IPS DF 6.9 (cell line): ENCODE results near the gene MTCL1.
A peak's percentile ranks its signal among the peaks of the same experiment; 100 is the strongest.

Experiments used
- DNase-seq: peaks from one replicate; pipeline ENCODE4 v3.0.0-alpha.2; 2013; ENCODE audit warnings: low read depth, low spot score
- H3K27ac ChIP-seq: one replicate; pipeline ENCODE4 v1.5.1; 2013; ENCODE audit warnings: low read length, control low read depth
- H3K27me3 ChIP-seq: 2 replicates; pipeline ENCODE4 v1.6.1; 2013; ENCODE audit warnings: mild to moderate bottlenecking, low read length; ENCODE audit not compliant: control insufficient read depth, insufficient read depth
- H3K36me3 ChIP-seq: 2 replicates; pipeline ENCODE4 v1.6.1; 2013; ENCODE audit warnings: low read length; ENCODE audit not compliant: control insufficient read depth, insufficient read depth
- H3K4me1 ChIP-seq: 2 replicates; pipeline ENCODE4 v1.6.1; 2013; ENCODE audit warnings: low read length; ENCODE audit not compliant: control insufficient read depth, insufficient read depth
- H3K4me3 ChIP-seq: 2 replicates; pipeline ENCODE4 v1.5.1; 2013; ENCODE audit warnings: mild to moderate bottlenecking, low read length
- H3K9me3 ChIP-seq: 2 replicates; pipeline ENCODE4 v1.6.1; 2013; ENCODE audit warnings: low read length, inconsistent platforms; ENCODE audit not compliant: control insufficient read depth, insufficient read depth
- WGBS: extraction: QIAGEN DNeasy Blood & Tissue Kit; methylation state at CpG from one replicate; pipeline ENCODE4 v1.1.7; 2013; ENCODE audit warnings: mixed read lengths, missing lambda C conversion rate; ENCODE audit not compliant: insufficient read length, insufficient coverage; 5-methylcytosine and 5-hydroxymethylcytosine counted together

The MTCL1 gene

GRCh38 chr18:8792688-8793316 is 87.4 kb downstream of the MTCL1 start:
- H3K9me3 ChIP-seq = no peaks in the 10 kb centered on the region
- no peak overlapping the region for H3K4me3 ChIP-seq
- no peaks in the 10 kb centered on the region for H3K27me3 ChIP-seq
- peaks cover 4% of the 10 kb centered on the region; the same call in 1 of the 2 replicates for H3K4me1 ChIP-seq
- no peak overlapping the region for H3K27ac ChIP-seq
- DNase-seq = no peak
- WGBS = no CpG with 5 or more reads among the region's 16 CpGs
- H3K36me3 ChIP-seq = peaks cover 2% of the 10 kb centered on the region; the same call in 1 of the 2 replicates

GRCh38 chr18:8793445-8794155 is 88.2 kb downstream of the MTCL1 start:
- Histone ChIP-seq H3K4me1 (peaks cover 4% of the 10 kb centered on the region; the same call in 1 of the 2 replicates), H3K27me3 (no peaks in the 10 kb centered on the region), H3K9me3 (no peaks in the 10 kb centered on the region), H3K36me3 (peaks cover 2% of the 10 kb centered on the region; the same call in 1 of the 2 replicates), H3K27ac (no peak overlapping the region), H3K4me3 (no peak overlapping the region)
- no CpG with 5 or more reads among the region's 13 CpGs for WGBS
- DNase-seq = no peak

GRCh38 chr18:8794156-8794933 is 89.0 kb downstream of the MTCL1 start:
- DNase-seq = no peak
- Histone ChIP-seq H3K27ac (no peak overlapping the region), H3K4me3 (no peak overlapping the region), H3K27me3 (no peaks in the 10 kb centered on the region), H3K9me3 (no peaks in the 10 kb centered on the region), H3K4me1 (peaks cover 4% of the 10 kb centered on the region; the same call in 1 of the 2 replicates), H3K36me3 (peaks cover 2% of the 10 kb centered on the region; the same call in 1 of the 2 replicates)
- WGBS = no CpG with 5 or more reads among the region's 12 CpGs

GRCh38 chr18:8794934-8795280 is 89.6 kb downstream of the MTCL1 start:
- Histone ChIP-seq H3K36me3 (peaks cover 4% of the 10 kb centered on the region), H3K4me1 (peaks cover 4% of the 10 kb centered on the region), H3K27ac (no peak overlapping the region), H3K9me3 (no peaks in the 10 kb centered on the region), H3K4me3 (no peak overlapping the region), H3K27me3 (no peaks in the 10 kb centered on the region)
- WGBS = no CpG with 5 or more reads among the region's 7 CpGs
- no peak for DNase-seq

GRCh38 chr18:8795586-8796325 is 90.4 kb downstream of the MTCL1 start:
- H3K36me3 ChIP-seq = peaks cover 5% of the 10 kb centered on the region
- H3K27ac ChIP-seq = peak overlapping the region; percentile 3
- no peak overlapping the region for H3K4me3 ChIP-seq
- DNase-seq = no peak
- H3K27me3 ChIP-seq = no peaks in the 10 kb centered on the region
- H3K4me1 ChIP-seq = peaks cover 10% of the 10 kb centered on the region
- no CpG with 5 or more reads among the region's 10 CpGs for WGBS
- H3K9me3 ChIP-seq = no peaks in the 10 kb centered on the region

- H3K4me1 ChIP-seq = peaks cover 12% of the 10 kb centered on the region
- no peaks in the 10 kb centered on the region for H3K9me3 ChIP-seq
- no peak overlapping the region for H3K27ac ChIP-seq
- no peak overlapping the region for H3K4me3 ChIP-seq
- no peaks in the 10 kb centered on the region for H3K27me3 ChIP-seq
- no CpG with 5 or more reads among the region's 7 CpGs for WGBS
- no peak for DNase-seq
- peaks cover 8% of the 10 kb centered on the region for H3K36me3 ChIP-seq
Observed at GRCh38 chr18:8797206-8797605, 91.8 kb downstream of the MTCL1 start.

- WGBS = no CpG with 5 or more reads among the region's 11 CpGs
- DNase-seq = no peak
- Histone ChIP-seq H3K36me3 (peaks cover 6% of the 10 kb centered on the region; the same call in 1 of the 2 replicates), H3K27ac (no peak overlapping the region), H3K9me3 (no peaks in the 10 kb centered on the region), H3K4me1 (peaks cover 11% of the 10 kb centered on the region), H3K27me3 (no peaks in the 10 kb centered on the region), H3K4me3 (no peak overlapping the region)
Observed at GRCh38 chr18:8799001-8799400, 93.6 kb downstream of the MTCL1 start.

GRCh38 chr18:8799596-8800441 is 94.5 kb downstream of the MTCL1 start:
- peaks cover 11% of the 10 kb centered on the region for H3K4me1 ChIP-seq
- no peaks in the 10 kb centered on the region for H3K27me3 ChIP-seq
- H3K27ac ChIP-seq = peak overlapping the region; percentile 3
- no peak overlapping the region for H3K4me3 ChIP-seq
- WGBS = no CpG with 5 or more reads among the region's 29 CpGs
- no peaks in the 10 kb centered on the region for H3K9me3 ChIP-seq
- DNase-seq = no peak
- peaks cover 6% of the 10 kb centered on the region; the same call in 1 of the 2 replicates for H3K36me3 ChIP-seq

- DNase-seq = no peak
- H3K9me3 ChIP-seq = no peaks in the 10 kb centered on the region
- H3K36me3 ChIP-seq = peaks cover 6% of the 10 kb centered on the region; the same call in 1 of the 2 replicates
- no peak overlapping the region for H3K4me3 ChIP-seq
- peaks cover 11% of the 10 kb centered on the region for H3K4me1 ChIP-seq
- H3K27ac ChIP-seq = peak overlapping the region; percentile 3
- no peaks in the 10 kb centered on the region for H3K27me3 ChIP-seq
- WGBS = no CpG with 5 or more reads among the region's 9 CpGs
Observed at GRCh38 chr18:8800445-8800844, 95.1 kb downstream of the MTCL1 start.
